Activated CD8-positive, alpha-beta memory T cell treated with anti-CD3 and anti-CD28 coated beads for 48 hours (primary cell): ENCODE data around the gene CACNA2D4.
"Not testable (repeated sequence)": the region's sequence is repeated elsewhere in the genome, so short reads cannot be mapped to it uniquely, and the experiment has no call there.

ENCODE experiments used
- DNase-seq, 3 experiments: peaks; one replicate each; pipeline ENCODE4 v3.0.0-alpha.2; 2020; ENCODE audit warnings: low read depth in 2 of 3, low spot score in 2 of 3

Gene CACNA2D4, protein sequence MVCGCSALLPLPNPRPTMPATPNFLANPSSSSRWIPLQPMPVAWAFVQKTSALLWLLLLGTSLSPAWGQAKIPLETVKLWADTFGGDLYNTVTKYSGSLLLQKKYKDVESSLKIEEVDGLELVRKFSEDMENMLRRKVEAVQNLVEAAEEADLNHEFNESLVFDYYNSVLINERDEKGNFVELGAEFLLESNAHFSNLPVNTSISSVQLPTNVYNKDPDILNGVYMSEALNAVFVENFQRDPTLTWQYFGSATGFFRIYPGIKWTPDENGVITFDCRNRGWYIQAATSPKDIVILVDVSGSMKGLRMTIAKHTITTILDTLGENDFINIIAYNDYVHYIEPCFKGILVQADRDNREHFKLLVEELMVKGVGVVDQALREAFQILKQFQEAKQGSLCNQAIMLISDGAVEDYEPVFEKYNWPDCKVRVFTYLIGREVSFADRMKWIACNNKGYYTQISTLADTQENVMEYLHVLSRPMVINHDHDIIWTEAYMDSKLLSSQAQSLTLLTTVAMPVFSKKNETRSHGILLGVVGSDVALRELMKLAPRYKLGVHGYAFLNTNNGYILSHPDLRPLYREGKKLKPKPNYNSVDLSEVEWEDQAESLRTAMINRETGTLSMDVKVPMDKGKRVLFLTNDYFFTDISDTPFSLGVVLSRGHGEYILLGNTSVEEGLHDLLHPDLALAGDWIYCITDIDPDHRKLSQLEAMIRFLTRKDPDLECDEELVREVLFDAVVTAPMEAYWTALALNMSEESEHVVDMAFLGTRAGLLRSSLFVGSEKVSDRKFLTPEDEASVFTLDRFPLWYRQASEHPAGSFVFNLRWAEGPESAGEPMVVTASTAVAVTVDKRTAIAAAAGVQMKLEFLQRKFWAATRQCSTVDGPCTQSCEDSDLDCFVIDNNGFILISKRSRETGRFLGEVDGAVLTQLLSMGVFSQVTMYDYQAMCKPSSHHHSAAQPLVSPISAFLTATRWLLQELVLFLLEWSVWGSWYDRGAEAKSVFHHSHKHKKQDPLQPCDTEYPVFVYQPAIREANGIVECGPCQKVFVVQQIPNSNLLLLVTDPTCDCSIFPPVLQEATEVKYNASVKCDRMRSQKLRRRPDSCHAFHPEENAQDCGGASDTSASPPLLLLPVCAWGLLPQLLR

DNA sequence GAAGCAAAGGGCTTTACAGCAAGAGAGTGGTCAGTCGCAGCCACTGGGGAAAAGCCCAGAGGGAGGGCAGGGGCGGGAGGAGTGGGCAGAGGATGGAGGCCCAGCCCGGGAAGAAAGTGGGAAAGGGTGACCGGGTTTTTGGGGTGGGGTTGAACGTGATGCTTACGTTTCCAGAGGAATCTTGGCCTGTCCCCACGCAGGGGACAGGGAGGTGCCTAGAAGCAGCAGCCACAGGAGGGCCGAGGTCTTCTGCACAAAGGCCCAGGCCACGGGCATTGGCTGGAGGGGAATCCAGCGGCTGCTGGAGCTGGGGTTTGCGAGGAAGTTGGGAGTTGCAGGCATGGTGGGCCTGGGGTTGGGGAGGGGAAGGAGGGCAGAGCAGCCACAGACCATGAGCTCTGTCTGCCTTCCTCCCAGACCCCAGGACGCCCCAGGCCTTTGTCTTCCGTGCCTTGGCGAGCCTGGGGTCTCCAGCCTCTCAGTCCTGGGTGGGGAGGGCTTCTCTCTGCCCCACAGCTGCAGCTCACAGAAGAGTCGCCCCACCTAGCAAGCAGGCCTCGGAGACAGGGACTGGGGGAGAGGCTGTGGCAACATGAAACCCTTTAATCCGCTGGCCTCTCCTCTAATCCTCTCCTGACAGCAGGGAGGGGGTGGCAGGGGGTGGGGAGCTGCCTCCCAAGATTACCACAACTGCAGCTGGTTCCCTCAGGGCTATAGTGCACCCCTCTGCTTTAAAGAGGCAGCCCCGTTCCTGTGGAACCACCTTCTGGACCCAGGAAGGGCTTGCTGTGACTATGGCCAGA lies at the start of gene CACNA2D4:
Gene CACNA2D4, minus strand, starts transcription at position 572 of the 803 bp plus-strand sequence. Its CDS starts 179 bp downstream, at position 393.
- no peak for DNase-seq

DNA sequence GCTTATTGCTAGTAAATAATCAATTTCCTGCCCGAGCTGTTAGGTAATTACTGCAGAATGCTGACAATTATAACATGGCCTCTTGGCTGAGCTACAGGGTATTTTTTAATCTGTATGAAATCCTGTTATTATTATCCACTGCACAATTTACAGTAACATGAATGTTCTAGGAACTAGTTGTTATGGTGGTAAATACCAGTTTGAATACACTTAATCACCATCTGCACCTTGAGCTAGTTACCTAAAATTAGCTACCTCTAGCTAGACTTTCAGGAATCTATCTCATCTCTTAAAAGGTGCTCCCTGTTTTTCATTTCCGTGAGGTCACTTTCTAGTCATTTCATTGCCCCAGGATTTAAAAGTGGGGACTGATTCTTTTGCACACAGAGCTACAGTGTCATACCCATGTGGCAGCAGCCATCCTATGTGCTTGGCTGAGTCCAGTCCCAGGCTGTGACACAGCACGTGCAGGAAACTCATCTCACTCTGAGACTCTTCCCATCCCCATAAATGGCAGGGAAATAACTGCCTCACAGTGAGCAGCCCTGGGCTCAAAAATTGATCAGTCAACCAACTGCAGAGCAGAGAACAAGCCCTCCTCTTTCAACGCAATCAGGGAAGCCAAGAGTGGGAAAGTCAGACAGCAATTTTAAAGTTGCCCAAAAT lies 48.2 kb upstream of the CACNA2D4 start:
- DNase-seq, result no peak

DNA sequence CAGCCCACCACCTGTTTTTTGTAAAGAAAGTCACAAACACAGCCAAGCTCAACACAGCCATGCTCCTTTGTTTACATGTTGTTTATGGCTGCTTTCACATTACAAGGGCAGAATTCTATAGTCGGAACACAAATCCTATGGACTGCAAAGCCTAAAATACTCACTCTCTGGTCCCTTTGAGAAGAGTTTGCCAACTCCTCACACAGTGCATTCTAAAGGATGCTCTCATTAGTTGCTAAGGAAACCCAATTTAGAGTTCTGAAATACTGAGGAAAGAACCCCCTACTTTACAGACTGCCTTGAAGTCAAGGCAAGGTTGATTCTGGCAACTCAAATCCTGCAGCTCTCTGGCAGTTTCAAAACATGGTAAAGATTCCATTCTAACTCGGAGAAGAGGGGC lies 47.5 kb upstream of the CACNA2D4 start:
- no peak for DNase-seq

DNA sequence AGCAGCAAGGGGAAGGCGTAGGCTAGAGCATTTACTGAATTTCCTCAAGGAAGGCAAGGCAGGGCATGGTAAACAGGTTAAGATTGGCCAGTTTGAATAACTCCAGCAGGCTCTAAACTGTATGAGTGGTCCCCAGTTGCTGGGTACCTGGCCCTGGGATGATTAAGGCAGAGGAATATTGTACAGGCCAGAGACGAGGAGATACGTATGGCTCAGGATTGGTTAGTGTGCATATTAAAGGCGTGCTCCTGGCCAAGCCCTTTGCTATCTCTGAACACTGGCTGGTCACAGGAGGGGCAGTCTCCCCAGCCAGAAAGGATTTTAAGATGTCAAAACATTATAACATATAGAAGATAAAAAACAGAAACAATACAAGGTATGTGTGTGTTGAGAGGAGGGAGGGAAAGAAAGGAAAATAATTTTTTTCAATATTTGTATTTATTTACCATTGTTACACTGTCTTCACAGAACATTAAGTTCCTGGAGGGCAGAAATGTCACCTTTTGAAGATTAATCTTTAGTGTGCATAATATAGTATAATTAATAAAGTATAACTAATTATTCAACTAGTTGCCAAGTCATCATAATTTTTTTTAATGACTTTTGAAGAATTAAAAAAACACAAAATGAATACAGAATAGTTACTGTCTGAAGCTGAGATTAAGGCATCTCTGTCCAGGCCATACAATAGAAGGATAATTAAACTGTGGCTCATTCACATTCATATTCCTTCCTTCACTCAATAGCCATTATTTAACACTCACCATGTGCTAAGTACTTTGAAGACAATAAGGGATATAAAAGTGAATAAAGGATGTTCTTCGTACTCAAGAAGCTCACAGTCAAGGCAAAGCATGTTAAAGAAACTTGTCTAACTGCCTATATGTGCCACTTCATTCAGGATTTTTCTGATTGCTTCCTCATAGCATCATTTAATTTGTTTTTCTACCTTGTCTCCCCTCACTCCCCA lies 43.9 kb upstream of the CACNA2D4 start:
- DNase-seq, result no peak

DNA sequence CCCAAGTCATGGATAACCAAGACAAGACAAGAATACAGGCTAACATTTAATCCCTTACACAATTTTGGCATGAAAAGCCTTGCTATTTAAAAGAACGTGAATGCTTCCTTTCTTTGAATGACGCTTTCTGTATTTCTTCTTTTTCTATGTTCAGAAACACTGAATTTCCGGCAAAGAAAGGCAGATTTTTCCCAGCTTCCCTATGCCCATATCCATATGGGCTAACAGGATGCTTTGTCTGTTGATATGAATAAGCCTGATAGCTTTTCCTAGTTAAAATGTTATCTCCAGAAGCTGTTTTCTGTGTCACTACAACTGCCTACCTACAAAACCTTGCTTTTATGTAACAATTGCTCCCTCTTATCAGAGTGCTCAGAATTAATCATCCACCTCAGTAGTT lies 38.3 kb upstream of the CACNA2D4 start:
- DNase-seq, result no peak

DNA sequence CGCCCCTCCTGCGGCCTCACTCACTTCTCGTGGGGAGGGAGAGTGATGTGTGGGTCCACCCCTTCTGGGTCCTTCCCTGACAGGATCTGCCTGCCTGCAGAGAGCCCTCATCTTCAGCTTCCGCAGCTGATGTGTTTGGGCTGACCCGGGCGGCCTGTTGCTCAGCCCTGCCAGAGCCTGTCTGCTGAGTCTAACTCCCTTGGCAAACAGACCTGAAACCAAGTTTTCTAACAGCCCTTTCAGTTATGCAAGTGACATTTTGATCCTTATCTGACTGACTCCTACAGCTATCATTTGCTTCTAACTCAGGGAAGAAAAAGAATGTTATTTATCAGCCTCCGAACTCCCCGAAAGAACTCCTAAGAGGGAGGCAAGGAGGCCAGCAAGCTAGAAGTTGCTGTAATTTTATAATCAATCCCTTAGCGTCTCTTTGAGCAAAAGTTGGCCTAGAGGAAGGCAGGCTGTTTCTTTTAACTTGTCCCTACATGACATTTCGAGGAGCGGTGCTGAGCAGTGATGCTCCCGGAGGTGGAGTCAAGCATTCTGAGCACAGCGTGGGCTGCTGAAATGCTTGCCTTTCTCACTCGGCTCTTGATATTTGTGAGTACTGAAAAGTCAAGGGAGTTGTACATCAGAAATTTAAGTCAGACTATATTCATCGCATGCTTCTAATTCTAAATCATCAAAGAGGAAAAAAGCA lies 31.5 kb upstream of the CACNA2D4 start:
- no peak for DNase-seq

DNA sequence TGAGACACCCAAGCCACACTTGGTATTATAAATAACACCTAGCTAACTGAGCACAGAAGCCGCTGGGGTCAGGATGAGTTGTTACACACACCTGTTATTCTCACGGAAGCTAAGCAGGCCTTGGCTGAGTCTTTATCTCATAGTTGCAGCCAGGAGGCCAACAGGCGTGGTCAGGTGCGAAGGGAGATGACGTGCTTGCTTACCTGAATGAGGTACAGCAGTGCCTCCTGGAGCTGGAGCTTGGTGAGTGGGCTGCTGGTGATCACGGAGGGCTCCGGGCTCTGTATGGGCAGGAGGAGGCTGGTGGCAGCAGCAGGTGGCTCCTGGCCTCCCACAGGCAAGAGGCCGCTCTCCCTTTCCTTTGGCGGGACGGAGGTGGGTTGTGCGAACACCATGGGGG lies 30.4 kb upstream of the CACNA2D4 start:
- no peak for DNase-seq

DNA sequence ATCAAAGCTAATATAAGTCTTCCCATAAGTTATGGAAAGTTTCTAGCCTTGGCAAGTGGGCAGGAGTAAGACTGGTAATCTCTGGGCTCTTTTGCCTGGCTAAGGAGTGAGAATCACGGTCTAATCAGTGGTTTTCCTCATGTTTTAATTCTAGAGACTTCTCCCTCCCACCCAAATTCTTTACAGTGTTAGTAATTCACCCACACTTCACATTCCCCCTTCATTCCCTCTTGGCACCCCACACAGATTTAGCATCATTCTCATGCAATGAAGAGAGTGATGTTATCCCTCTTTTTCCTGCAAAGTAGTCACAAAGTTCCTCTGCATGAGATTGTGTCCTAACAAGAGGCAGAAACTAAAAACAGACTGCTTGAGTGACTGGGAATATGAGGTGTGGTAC lies 28.6 kb upstream of the CACNA2D4 start:
- DNase-seq, result no peak

DNA sequence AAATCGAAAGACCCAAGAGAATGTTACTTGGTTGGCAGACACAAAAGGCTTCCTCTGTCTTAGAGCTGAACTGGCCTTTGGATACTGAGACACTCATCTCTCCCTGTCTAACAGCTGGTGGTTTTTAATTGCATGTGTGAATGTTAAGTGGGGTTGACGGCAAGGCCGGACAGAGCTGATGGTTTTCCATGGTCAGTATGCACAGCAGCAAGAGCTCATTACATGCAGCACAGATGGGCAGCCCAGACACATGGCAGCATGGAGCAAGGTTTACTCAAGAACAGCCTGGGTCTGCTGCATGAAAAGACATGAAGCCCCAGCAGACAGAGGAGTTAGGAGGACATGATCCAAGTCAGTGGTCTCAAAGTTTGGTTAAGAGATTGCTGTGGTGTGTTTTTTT lies 27.8 kb upstream of the CACNA2D4 start:
- no peak for DNase-seq

DNA sequence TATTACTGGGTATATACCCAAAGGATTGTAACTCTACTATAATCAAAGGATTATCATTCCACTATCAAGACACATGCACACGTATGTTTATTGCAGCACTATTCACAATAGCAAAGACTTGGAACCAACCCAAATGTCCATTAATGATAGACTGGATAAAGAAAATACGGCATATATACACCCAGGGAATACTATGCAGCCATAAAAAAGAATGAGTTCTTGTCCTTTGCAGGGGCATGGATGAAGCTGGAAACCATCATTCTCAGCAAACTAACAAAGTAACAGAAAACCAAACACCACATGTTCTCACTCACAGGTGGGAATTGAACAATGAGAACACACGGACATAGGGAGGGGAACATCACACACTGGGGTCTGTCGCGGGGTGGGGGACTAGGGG lies 27.1 kb upstream of the CACNA2D4 start:
- not testable (repeated sequence) for DNase-seq

DNA sequence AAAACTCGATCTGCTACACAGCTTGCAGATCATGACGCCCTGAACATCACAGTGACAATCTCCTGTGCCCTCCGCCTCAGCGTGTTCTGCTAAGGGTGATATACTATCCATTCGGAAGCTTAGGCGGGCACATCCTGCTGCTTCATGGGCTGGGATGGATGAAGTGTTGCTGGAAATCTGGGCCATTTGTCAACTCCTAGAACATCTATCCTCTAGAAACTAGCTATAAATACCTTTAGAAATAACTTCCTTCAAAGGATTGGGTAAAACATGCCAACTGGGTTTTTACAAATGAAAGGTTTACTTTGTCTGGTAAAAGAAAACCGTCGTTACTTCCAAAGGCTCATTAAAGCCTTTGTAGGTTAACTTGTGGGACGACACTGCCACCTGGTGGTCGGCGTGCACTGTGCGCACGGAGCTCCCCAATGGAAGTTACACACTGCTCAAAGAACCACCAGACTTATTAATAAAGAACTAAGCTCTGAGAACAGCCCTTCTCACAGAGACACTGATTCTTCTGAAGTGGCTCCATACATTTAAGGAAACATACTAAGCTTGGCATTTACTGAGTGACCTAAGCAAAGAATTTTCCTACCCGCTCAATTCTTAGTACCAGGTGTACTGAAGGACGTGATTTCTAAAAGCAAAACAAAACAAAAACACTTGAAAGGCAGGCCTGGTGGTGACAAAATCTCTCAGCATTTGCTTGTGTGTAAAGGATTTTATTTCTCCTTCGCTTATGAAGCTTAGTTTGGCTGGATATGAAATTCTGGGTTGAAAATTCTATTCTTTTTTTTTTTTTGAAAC lies 21.6 kb upstream of the CACNA2D4 start:
- peak; percentile 52 to 84 (median 84) for DNase-seq

DNA sequence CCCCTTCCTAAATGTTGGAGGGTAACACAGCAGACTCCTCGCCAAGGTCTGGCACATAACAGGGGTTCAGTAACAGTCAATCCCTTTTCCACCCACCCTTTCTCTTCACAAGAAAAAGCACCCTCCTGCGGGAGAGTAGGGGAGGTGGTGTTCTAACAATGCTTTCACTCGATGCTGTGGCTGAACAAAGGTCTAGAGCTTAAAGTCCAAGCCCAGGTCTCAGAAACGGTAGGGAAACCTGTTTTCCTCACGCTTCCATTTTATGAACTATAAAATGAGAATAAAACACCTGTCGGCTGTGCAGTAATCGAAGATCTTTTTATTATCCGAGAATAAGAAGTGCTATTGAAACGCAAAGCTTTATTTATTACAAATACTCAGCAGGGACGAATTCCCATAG lies 20.9 kb upstream of the CACNA2D4 start:
- no peak for DNase-seq

DNA sequence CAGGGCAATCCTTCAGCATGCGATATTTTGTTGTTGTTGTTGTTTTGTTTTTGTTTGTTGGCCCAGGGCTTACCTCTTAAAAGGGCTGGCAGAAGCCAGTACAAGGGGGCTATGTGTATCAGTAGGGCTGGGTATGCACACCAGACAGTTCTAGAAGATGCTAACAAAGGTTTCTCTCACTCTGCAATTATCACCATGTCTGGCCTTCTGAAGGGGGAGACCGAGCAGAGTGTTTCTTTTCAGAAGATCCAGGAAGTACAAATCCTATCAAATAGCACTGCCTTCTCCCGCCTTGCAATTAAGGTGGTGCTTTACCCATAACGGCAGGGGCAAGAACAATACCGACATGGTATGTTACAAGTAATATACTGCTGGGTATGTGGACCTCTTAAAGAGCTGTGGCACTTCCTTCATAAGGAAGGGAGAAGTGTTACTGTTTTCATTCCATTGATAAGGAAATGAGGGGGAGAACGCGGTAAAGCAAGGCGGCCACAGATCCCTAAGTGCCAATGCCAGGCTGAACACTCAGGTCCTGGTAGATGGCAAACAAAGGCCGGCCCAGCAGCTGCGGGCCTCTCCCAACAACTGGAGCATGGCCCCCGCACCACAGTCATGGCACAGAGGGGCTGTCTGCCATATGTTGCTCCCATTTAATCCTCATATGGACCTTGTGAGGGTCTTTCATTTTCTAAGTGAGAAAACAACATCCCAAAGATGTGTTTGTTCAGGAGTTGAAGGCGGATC lies 19.2 kb upstream of the CACNA2D4 start:
- no peak for DNase-seq

DNA sequence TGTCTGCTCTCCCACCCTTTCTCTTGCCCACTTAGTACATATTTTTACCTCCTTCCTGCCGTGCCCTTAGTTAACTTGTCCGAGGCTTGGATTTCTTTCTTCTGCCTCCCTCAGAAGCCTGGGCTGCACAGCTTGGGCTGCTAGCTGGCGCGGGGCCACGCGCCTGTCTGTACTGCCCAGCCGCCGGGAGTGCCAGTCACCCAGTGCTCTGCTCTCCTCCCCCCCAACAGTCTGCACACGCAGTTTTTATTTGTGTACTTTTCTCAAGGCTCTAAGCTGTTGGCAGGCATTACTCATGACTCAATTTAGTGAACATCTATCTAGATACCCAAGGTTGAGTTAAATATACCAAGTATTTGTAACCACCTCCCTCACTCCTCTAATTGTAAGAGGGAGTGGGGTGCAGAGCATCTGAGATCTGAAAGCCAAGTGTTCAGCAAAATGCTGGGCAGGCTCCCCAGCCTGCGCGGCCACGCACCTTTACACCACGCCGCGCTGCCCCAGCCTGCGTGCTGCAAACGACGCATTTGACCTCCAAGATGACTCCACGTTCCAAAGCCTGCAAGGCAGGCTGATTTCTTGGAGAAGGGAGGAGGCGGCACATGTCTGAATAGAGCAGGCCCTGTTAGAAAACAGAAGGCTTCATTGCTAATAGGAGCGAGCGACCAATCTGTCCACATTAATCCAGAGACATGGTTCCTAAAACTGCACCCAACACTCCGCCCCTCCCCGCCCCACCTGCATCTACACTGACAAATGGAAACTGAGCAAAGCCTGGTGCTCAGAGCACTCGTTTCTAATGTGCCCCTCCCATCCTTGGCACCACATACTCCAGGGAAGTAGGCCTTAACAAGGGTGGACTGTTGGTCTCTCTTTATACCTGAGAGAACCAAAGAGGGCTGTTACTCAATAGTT lies 18.2 kb upstream of the CACNA2D4 start:
- DNase-seq, result no peak

DNA sequence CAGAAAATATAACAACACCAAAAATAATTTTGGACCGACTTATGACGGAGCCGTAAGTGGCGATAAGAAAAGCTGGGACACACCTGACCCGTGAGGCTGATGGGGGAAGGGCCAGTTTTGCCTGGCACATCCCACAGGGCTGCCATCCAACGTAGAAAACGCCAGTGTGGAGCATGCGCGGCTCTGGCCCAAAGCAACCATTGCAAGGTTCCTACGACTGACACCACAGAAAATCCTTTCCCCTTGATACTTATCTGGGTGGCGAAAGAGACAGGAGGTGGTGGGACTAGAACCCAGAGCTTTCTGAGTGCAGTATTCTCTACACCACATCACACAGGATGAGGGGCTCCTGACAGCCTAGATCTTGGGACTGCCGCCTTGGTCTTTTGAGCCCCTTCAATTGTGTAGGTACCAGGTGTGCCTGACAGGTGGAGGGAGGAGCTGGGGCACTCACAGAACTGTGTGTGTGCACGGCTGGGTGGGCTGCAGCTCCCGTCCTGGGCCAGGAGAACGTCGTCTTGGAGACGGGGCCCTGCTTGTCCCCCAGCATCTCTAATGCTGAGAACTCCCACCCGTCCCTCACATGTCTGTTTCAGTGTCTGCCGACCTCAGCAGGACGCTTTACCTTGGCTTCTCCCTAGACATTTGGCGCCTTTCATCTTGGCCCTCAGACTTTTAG lies 17.4 kb upstream of the CACNA2D4 start:
- DNase-seq, result no peak
